ENCODE data around the gene NCBP2.

DNA sequence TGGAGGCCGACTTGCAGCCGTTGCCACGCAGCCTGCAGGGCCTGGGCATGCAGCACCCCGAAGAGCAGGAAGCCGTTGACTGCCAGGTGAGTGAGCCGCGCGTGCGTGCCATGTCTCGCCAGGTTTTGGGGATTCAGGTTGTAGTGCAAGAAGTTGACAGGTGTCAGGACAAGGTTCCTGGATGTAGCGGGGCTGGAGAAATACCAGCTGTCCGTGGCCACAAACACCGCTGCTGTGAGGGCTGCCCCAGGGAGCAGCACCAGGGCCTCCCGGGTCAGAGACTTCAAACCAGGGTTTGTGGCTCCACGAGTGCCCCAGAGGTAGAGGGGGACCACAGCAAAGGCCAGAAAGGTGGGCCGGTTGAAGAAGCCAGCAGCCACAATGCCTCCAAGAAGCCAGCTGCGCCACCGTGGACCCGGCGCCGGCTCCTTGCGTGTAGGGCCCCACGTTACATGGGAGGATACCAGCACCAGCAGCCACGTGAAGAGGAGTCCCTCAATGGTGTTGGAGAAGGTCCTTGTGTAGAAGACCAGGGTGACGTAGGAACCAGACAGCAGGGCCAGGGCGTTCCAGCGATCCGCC, 5.6 kb upstream of the NCBP2 start:
- TF ChIP-seq POLR2AphosphoS5 (IDR thresholded peaks at IDR 0.05) (no peak), EP300 (IDR thresholded peaks at IDR 0.05) (no peak)
